Left lobe of liver (tissue), 2 donors: ENCODE results near the gene AVPR2. TPM values are rescaled to one million over a fixed set of nuclear protein-coding genes. Genes with fewer than 3 reads are reported as not detected.
A peak's percentile ranks its signal among the peaks of the same experiment; 100 is the strongest.

Experiments used
- ATAC-seq: fragments of 200-7000 bp; cut with Tn5 transposase; one replicate; pipeline ENCODE4 v1.9.1; 2020; ENCODE audit warnings: mild to moderate bottlenecking, moderate library complexity
- DNase-seq: peaks from one replicate; pipeline ENCODE4 v3.0.0-alpha.2; 2020; ENCODE audit warnings: low spot score
- total RNA-seq: library from RNA; stranded (reverse); gene quantifications from one replicate; pipeline ENCODE4 v1.2.1, GENCODE V29; 2021
- donor health status: DM: no; HTN: no; CAD: no; lungs with moderate emphysema.
- donor health status: DM: no; HTN: yes; CAD: no.

Gene AVPR2
- total RNA-seq, 1 donor from 2014 or later, result not detected

DNA sequence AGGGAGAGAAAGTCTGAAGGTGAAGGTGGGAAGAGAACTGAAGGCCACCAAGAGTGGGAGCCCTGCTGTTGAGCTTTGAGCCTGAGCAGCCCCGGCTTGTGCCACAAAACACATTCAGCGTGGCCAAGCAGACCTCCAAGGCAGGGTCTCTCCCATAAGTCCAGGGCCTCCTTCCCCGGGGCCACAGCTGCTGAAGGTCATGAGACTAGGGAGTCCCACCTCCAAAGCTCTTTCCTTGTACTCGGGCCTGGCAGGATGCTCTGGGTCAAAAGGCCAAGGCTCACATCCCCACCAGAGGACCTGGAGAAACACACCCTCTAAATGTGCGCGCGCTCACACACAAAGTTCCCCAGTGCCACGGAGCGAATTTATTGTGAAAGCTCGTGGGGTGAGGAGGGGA lies 25.1 kb downstream of the AVPR2 start:
- ATAC-seq, result no peak
- DNase-seq, result no peak

DNA sequence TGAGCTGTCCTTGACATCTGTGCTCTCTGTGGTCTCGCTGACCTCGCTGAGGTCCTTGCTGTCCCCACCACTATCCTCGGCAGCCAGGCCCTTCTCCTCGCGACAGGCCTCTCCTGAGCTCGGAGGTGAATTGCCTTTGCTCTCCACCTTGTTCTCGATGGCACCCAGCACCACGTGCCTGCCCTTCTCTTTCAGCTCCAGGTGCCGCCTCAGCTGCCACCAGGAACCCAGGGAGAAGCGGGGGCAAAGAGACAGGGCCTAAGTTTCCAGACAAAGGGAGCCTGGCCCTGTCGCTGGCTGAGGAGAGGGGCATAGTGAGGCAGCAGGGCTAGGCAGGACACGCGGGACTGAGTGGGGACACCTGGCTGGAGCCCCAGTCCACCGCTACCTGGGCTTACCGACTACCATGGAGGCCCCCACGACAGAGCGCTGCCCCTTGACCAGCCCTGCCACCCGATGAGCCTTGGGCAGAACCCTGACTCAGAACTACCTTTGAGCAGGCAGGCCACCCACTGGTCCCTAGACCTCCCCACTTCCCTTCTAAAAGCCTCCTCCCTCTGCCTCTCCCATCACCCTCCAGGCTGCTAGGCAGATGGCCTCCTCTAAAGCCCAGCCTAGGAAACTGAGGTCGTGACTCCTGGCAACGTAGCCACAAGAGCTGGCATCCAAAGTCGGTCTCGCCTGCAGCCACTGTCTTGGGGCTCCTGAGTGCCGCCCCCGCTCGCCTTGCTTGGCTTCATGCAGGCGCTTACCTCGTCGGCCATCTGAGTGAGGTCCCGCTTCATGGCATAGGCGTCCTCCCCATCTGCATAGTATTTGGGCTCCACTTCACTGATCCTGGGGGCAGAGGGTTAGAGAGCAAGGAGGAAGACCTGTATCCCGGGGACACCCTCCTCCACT lies 25.8 kb downstream of the AVPR2 start:
- ATAC-seq, result no peak
- no peak for DNase-seq

DNA sequence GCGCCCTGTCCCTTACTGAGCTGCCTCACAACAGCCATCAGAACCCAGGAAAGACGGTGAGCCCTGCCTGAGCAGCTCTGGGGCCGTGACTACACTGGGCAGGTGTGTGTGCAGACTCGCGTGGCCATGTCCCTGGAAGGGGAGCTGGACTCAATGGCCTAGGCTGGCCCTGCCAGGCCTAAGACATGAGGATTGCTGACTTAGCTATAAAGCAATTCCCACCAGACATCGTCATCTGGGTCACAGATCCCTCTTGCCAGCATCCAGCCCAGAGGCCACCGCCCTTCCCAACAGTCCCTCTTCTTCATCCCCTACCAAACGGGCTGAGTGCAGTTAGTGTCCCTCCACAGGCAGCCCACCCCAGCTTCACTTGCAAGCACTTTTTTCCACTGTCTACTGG lies 26.7 kb downstream of the AVPR2 start:
- DNase-seq (no peak), ATAC-seq (no peak)

DNA sequence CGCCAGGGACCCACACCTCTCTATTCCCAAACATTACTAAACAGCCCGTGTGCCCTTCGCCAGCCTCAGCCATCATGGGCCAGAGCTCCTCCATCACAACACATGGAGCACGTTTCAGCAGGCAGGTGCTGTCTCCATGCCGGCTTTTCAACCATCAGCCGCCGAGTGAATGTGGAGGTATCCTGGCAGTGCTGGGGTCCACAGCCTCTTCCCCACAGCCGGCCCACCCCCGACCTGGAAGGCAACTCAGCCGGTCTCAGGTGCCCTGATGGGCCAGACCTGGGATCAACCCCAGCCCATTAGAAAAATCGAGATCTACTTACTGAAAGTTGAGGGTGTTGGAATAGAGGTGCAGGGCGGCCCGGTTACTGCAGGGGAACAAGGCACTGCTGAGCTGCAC lies 27.3 kb downstream of the AVPR2 start:
- no peak for ATAC-seq
- no peak for DNase-seq

DNA sequence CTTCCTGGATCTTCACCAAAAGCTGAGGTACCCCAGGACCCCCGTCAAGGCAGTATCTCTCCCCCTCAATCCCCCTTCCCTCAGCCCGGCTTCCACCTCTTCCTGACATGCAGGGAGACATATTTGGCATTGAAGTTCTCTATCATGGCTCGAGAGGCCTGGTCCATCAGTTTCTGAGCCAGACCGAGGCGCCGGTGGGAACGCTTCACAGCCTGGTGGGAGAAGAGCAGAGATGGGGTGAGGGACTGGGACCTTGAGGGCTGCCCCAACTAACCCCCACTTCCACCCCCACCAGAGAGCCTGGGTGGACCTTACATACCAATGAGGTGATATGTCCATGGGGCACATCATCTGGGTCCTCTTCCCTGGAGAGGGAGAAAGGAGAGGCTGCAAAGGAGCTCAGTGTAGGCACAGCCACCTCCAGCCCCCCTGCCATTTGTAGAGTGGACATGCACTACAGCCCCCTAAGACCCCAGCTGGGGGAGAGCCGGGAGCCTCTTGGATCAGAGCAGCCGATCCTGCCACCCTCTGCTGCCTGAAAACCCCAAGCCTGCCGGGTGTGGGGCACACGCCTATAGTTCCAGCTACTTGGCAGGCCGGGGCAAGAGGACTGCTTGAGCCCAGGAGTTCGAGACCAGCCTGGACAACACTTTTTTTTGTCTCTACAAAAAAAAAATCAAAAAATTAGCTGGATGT lies 27.9 kb downstream of the AVPR2 start:
- DNase-seq, result no peak
- ATAC-seq, result no peak

DNA sequence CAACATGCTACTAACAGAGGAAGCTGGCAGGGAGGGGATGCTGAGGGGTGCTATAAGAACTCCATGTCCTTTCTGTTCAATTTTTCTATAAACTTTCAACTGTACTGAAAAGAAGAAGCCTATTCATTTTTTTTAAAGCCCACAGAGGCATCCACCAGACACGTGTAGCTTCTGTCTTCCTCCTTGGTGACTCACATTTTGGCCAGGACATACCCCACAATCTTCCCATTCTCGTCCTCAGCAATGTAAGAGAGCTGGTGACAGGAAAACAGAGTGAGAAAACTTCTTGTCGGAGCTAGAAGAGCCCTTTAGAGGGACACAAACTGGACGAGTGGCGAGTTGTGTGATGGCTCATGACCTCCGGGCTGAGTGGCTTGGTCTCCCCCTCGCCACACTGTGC lies 29.3 kb downstream of the AVPR2 start:
- DNase-seq (no peak), ATAC-seq (no peak)

DNA sequence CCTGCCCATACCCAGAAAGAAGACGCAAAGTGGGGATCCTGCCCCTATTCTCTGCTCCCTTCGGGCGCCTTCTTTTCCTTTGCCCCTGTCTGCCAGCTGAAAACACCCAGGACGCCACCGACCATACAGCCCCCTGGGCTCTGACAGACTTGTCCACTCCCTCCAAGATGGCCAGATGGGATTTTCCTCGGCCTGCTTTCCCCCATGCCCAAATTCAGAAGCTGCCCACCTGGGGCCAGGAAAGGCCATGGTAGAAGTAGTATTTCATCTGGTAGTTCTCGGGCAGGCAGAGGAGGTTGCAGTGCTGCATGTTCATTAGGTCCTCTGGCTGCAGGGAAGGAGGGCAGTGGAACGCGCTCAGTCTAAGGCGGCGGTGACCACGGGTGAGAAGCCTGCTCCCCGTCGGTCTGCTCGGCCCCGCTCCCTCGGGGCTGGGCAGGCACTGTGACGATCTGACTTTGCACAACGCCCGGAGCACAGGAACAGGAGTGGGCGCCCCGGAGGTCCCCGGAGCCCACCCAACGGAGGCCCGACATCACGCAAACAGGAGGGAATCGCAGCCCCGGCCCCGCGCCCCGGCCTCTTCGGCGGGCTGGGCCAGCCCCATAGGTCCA lies 29.8 kb downstream of the AVPR2 start:
- ATAC-seq (peak; percentile 3), DNase-seq (no peak)

DNA sequence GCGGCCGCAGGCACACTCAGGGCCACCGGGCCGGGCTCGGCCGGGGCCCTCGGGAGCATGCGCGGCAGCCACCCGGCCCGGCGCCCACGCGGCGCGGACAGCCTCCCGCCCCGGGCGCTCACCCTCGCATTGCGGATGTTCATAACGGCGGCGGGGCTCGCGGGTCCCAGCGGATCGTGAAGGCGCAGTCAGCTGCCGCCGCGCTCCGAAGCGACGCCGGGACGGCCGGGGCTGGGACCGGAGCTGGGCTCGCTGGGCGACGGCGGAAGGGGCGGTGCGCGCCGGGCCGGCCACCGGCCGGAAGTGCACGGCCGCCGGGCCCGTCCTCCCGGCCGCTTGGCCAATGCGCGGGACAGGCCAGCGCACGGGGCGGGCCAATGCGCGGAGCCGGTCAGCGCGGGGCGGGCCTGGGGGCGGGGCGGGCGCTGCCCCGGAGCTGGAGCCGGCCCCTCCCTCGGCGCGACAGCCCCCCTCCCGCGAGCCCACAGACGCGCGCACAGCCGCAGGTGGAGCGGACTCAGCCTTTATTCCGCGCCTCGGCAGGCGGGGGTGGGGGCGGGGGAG lies 30.4 kb downstream of the AVPR2 start, which contains the start of gene NAA10:
Gene NAA10 (minus strand): TSS at position 276 of the 564 bp plus-strand sequence. CDS start 133 bp downstream, at position 143.
- DNase-seq (peak; percentile 76), ATAC-seq (peak; percentile 97)

DNA sequence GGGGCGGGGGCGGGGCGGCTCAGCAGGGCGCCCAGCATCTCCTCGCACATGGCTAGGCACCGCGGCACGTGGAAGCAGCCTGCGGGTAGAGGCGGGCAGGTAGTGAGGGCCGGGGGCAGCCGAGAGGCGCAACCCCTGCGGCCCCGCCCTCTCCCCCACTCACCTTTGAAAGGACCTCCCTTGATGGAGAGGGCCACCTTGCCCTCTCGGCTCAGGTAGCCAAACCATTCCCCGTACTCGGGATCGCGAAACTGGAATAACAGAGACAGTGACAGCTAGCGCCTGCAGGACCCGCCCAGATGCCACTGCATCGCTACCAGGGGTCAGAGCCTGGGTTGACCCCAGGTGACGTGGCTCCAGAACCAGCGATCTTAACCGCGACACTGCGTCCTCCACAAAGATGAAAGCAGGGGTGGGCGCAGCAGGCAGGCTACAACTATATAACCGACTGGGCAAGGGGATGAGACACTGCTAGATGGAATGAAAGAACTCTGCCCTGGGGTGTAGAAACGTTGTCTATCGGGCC lies 30.9 kb downstream of the AVPR2 start:
- peak; percentile 51 for ATAC-seq

DNA sequence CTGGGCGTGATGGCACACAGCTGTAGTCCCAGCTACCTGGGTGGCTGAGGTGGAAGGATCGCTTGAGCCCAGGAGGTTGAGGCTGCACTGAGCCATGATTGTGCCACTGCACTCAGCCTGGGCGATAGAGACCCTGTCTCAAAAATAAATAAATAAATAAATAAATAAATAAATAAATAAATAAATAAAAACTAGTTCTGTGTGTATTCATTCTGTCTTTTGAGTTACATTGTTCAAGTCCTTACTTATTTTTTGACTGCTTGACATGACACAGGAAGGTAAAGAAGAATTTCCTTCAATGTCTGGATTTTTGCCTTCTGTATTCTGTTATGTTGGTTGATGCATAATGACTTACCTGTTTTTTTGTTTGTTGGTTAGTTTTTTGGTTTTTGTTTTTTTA lies 32.6 kb downstream of the AVPR2 start:
- DNase-seq (no peak), ATAC-seq (no peak)

More for the DNA sequence above, 30.9 kb downstream of the AVPR2 start:
- no peak for DNase-seq

DNA sequence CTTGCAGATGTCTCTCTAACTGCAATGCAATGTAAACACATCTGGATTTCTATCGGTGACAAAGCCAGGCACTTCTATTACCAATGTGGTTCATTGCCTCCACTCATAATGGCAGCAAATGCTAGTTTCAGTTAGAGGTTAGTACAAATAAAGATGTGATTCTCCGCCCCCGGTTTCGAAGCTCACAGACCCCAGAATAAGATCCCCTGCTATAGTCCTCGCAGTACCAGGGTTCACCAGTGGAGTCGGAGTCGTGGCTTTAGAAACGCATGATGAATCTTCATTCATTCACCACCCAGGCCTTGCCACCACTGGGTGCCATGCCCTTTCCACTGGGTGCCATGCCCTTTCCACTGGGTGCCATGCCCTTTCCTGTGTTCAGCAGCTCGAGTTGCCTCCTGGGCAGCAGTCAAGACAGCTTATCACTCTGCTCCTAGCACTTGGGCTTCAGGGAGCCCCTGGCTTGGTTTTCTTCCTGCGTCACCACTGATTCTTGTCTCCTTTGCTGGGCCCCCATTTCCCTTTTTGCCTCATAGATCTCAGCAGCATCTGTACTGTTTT lies 33.8 kb downstream of the AVPR2 start:
- no peak for ATAC-seq
- no peak for DNase-seq

DNA sequence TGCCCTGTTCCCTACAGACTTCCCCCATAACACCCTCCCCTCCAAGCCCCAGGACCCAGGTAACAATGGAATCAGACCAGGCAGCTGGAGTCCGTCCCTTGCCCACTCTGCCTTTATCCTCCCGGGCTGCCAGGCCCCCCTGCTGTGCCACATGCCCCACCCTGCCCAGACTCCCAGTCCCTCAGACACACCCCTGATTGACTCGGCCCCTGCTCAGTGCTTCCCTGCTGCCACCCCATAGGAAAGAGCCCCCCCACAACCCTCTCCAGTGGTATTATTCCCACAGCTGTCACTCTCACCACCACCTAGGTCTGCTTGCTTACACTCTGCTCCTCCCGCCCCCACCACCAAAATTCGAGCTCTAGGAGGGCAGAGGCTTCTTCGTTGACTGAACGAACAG lies 35.1 kb downstream of the AVPR2 start:
- no peak for DNase-seq
- no peak for ATAC-seq

DNA sequence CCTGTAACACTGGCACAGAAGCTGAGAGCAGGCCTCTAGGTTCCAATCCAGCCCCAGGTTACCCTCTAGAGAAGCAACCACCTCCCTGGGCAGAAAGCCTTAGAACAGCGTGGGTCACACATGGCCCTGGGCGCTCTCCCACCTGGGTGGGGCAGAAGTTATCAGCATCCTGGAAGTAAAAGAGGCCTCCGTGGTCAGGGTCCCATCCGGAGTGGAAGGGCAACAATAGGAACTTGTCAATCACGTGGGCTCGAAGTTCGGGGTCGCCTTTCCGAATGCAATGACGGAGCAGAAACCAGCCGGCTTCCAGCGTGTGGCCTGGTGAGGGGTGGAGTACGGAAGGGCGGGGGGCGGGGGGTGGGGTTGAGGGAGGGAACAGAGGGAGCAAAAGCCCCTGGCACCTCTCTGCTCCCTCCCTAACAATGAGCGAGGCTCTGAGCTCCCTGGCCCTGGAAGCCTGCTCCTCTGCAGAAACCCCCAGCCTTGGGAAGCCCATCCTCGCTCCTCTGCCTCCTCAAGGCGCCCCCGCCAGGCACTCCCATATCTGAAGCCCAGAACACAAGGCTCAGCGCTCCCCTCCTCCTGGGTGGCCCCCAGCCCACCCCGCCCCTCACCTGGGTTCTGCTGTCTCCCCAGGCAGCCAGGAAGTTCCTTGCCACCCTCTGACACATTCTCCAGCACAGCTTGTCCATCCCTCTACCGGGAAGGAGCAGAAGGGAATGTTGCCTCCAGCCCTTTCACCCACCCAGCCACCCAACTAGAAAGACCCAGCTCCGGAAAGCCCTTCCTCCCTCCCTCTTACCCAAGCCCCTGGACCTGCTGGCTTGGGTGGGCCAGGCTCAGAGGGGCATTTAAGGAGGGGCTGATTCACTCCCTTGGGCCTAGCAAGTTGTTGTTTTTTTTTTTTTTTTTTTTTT lies 37.1 kb downstream of the AVPR2 start:
- DNase-seq (no peak), ATAC-seq (no peak)

DNA sequence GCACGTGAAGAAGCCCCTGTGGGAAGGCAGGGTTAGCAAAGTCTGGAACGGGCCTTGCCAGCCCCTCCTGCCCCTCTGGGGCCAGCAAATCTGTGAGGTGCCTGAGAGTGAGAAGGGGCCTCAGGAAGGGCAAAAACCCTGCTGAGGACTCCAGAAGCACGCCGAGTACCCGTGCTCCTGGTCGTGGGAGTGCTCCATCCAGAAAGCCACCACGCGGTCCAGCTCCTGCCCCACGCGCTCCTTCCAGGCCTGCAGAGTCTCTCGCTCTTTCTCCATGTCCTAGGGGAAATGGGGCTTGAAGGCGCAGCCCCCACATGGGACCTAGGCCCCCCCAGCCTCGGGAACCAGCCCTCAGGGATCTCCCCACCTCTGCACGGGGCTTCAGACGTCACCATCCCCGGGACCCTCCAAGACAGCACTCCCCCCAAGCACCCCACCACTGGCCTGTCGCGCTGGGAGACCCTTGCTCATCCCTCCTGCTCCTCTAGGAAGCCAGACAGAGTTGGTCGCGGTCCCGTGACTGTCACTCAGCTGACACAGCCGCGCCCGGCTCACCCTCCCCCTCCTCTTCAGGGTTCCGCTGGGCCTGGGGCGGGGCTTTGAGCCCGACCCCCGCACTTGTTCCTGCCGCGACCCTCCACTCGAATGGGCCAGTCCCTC lies 39.8 kb downstream of the AVPR2 start, which contains the start of gene RENBP:
Gene RENBP (minus strand): TSS at position 504 of the 660 bp plus-strand sequence. CDS start 33 bp downstream, at position 471.
- DNase-seq (no peak), ATAC-seq (peak; percentile 31)

DNA sequence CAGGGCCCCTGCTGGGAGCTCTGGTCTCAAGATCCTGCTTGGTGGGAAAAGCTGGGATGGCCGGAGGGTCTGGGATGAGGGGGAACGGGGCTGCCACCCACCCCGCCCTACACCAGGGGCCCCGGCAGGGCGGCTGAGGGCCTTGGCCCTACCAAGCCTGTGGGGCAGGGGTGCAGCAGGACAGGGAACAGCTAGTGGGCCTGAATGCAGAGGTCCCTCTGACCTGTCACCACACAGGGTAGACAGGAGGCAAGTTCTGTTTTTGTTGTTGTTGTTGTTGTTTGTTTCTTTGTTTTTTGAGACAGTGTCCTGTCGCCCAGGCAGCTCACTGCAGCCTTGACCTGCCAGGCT lies 40.3 kb downstream of the AVPR2 start:
- no peak for DNase-seq
- no peak for ATAC-seq

DNA sequence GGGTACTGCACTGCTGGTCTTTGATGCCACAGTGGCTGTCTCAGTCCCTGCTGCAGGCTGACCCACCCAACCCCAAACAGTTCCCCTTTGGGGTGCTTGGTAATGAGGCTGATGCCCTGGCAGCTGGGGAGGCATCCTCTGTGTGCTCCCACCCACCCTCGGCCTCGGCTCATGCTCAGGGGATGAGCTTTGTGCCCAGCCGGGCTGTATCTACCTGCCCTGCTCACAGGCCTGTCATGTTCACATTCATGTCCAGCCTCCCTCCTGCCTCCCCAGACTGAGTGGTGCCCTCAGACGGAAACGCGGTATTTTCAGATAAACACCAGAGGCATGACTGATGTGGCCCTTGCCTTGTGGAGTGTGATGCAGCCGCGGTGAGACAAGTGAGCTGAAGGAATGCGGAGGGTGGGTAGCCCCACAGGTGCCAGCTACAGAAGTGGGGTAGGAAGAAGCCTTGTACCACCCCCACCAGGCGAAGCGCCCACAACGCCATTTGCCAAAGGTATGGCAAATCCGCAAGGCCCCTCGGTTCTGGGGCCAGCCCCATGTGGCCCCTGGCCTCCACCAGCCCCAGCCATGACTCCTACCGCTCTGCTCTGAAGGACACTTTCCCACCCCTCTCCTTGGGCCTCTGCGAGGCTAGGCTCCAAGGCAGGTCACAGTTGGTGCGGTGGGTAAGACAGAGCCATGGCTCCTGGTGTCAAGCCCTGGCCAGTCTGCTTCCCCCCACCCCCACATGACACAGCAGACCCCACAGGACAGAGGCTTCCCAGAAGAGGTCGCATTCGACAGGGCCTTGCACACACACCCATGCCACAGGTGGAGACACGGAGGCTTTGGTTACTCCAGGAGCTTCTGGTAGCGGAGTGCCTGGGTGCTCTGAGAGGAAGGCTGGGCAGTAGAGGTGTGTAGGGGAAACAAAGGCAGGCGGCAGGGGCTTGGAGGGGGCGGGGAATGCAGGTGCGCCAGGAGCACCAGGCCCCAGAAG lies 41.8 kb downstream of the AVPR2 start:
- DNase-seq (no peak), ATAC-seq (no peak)

DNA sequence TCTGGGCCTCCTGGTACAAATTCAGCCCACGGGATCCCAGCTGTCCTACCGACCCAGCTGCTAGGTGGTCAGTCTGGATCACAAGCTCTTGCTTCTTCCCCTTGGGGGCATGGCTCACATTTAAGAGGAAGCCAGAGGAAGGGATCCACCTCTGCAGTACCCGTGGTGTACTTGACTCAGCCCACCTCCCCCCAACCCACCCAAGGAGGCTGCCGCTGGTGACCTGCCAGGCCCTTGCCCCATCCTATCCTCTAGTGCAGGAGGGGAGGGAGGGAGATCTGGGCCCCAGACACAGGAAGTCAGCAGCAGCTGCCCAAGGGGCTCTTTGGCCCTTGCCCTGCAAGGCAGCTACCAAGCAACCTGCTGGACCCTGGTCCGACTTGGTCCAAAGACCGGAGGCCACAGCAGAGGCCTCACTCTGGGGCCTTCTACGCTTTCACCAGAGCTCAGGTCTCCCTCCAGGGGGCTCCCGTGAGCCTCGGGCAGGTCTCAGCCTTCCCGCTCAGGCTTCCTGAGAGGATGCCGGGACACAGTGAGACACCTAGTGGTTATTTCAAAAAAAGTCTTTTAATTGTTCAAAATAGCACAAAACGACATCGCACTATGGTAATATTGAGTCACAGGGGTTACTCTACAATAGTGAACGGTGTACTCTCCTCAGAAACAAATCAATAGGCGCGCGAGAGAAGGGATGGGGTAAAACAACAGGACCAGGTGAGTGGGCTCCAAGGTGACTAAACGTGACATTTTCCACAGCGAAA lies 42.7 kb downstream of the AVPR2 start:
- peak; percentile 91 for ATAC-seq
- DNase-seq, result peak; percentile 72
